Measurements from ENCODE around the gene MTURN.

Gene MTURN

DNA sequence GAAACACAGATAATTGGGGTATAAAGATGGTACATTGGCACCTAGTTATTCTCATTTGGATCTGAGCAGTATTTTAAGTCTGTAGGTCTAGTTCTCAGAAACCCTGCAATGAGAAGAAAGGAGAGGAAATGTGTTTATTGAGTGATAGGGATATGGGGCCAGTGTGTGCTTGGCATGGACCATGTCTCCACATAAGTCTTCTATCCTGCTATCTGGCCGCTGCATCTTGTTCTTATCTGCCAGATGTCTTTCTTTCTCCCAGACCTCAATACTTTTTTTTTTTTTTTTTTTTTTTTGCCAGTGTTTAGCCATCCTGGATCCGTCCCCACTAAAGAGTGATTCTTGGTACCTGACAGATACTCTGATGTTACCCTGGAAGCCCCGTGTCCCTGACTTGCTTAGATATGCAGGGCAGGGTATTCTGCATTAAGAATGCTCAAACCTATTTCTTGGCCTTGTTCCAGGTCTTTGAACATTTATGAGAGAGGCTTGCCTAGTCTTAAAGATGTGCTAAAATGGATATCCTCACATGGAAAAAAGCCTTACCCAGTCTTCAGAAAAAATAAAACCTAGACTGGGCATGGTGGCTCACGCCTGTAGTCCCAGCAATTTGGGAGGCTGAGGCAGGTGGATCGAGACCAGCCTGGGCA lies 10.0 kb downstream of the MTURN start:
- peaks cover 6% of the 10 kb centered on the region; the same call in 1 of the 2 replicates for H3K4me1 ChIP-seq (ENCODE audit: insufficient read depth, low read length)
- H3K36me3 ChIP-seq (ENCODE audit: insufficient read depth, low read length), result no peaks in the 10 kb centered on the region; the same call in 1 of the 2 replicates
- H3K9me3 ChIP-seq (ENCODE audit: control insufficient read depth, insufficient read depth, low read length), result no peaks in the 10 kb centered on the region
- H3K9ac ChIP-seq (ENCODE audit: low read depth, low read length), result no peak overlapping the region

DNA sequence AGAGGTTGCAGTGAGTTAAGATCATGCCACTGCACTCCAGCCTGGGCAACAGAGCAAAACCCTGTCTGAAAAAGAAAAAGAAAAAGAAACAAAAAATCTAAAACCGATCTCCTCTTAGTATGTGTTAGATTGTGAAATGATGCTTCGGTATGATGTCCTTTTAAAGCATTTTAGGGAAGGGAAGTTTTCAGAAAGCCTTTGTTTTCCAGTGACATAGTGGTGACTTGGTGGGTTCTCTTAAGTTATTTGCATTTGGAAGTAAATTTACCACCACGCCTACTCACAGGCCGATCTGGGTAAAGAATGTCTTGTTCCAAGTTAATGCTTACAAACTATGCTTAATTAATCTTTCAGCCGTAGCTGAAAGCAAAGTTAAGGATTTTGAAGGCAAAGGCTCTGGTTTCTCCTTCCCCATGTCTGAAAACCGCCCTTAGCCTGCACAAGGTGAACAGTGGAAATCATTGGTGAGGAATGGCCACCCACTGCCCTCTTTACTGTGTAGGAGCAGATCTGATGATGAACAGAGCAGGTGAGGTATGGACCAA lies 10.7 kb downstream of the MTURN start:
- Histone ChIP-seq H3K4me1 (ENCODE audit: insufficient read depth, low read length) (peaks cover 6% of the 10 kb centered on the region; the same call in 1 of the 2 replicates), H3K9ac (ENCODE audit: low read depth, low read length) (no peak overlapping the region), H3K9me3 (ENCODE audit: control insufficient read depth, insufficient read depth, low read length) (no peaks in the 10 kb centered on the region), H3K36me3 (ENCODE audit: insufficient read depth, low read length) (no peaks in the 10 kb centered on the region; the same call in 1 of the 2 replicates)

DNA sequence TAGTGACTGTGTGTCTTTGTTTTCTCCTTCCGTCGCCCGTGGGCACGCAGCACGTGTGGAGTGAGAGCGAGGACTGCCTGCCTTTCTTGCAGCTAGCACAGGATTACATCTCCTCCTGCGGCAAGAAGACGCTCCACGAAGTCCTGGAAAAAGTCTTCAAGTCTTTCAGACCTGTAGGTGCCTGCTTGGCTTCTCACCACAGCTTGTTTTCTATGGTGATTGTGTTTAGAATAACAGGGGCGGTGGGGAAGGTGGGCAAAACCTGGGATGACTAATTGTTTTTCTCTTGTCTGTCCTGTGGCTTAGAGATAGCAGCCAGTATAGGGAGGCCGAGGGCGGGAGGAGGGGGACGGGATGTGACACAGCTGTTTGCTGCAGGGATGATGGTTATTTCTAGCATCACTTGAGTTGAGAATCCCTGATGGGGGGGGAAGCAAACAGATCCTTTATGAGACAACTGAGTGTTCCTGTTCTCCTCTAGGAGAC lies 11.4 kb downstream of the MTURN start:
- H3K9ac ChIP-seq (ENCODE audit: low read depth, low read length), result no peak overlapping the region
- peaks cover 6% of the 10 kb centered on the region; the same call in 1 of the 2 replicates for H3K4me1 ChIP-seq (ENCODE audit: insufficient read depth, low read length)
- H3K36me3 ChIP-seq (ENCODE audit: insufficient read depth, low read length), result no peaks in the 10 kb centered on the region; the same call in 1 of the 2 replicates
- no peaks in the 10 kb centered on the region for H3K9me3 ChIP-seq (ENCODE audit: control insufficient read depth, insufficient read depth, low read length)

DNA sequence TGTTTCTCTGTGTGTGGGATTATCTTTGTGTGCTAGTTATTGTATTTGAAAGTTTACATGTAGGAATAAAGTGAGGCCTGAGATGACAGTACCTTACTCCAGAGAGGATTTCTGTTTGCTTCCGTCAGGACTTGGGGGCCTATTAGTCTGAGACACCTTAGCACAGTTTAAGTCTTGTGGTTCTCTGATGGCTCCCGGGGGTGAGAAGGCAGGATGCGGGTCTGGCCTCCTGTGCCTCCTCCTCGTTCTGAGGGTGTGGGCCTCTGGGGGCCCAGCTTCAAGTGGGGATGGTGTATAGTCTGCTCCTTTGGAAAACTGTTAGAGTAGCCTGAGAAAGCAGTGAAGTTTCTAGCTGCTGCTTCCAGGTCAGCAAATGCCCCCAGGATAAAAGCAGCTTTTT lies 12.4 kb downstream of the MTURN start:
- no peak overlapping the region for H3K9ac ChIP-seq (ENCODE audit: low read depth, low read length)
- peaks cover 6% of the 10 kb centered on the region; the same call in 1 of the 2 replicates for H3K4me1 ChIP-seq (ENCODE audit: insufficient read depth, low read length)
- no peaks in the 10 kb centered on the region; the same call in 1 of the 2 replicates for H3K36me3 ChIP-seq (ENCODE audit: insufficient read depth, low read length)
- H3K9me3 ChIP-seq (ENCODE audit: control insufficient read depth, insufficient read depth, low read length), result no peaks in the 10 kb centered on the region

DNA sequence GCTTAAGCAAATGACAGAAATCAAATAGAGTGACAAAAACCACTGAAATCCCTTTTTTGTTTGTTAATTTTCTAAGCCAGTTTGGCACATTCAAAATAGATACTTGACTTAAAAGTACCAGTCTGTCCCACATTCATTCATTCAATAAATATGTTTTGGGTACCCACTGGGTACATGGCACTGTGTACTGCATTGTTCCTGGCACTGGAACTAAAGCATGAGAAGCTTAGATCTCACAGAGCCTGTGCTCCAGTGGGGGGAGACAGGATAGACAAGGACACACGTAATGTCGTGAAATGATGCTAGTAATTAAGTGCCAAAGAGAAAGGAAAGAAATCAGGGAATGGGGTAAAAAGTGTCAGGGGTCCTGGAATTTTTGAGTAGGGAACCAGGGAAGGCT lies 13.0 kb downstream of the MTURN start:
- no peak overlapping the region for H3K9ac ChIP-seq (ENCODE audit: low read depth, low read length)
- H3K4me1 ChIP-seq (ENCODE audit: insufficient read depth, low read length), result peaks cover 6% of the 10 kb centered on the region; the same call in 1 of the 2 replicates
- H3K9me3 ChIP-seq (ENCODE audit: control insufficient read depth, insufficient read depth, low read length), result no peaks in the 10 kb centered on the region
- no peaks in the 10 kb centered on the region; the same call in 1 of the 2 replicates for H3K36me3 ChIP-seq (ENCODE audit: insufficient read depth, low read length)

DNA sequence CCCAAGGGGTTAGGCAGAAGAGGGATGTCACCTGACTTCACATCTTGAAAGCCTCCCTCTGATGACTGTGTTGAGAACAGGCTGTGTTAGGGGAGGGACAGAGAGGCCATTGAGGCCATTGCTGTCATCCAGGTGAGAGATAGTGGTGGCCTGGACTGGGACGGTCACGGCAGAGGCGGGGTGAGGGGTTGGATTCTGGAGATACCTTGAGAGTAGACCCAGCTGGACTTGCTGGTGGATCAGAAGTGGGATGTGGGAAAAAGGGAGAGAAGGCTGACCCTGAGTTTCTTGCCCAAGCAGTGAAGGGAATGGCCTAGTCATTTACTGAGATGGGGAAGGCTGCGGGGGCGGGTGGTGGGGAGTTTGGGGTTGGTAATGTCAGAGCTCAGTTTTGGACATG lies 13.6 kb downstream of the MTURN start:
- H3K9me3 ChIP-seq (ENCODE audit: control insufficient read depth, insufficient read depth, low read length), result no peaks in the 10 kb centered on the region
- H3K9ac ChIP-seq (ENCODE audit: low read depth, low read length), result no peak overlapping the region
- no peaks in the 10 kb centered on the region; the same call in 1 of the 2 replicates for H3K36me3 ChIP-seq (ENCODE audit: insufficient read depth, low read length)
- peaks cover 6% of the 10 kb centered on the region; the same call in 1 of the 2 replicates for H3K4me1 ChIP-seq (ENCODE audit: insufficient read depth, low read length)

DNA sequence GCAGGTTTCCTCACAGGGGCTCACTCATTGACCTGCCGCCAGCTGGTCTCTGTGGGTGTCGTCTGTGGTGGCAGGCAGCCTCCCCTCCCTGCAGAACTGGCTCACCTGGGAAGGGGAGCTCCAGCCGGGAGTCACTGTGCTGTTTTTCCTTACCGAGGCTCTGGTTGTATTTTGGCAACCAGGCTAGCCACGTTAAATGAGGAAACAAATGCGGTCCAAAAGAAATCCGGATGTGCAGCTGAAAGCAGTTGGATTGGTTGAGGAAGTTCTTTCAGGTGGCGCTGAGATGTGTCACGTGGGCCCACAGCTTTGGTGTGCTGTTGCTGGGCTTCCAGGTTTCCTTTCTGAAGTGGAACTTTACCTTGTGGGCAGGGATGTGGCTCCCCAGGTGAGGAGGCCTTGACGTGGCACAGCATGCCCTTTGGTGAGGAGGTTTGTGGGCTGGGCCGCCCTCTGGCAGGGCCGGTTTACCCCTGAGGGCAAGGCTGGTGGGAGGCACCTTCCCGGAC lies 14.2 kb downstream of the MTURN start:
- Histone ChIP-seq H3K9me3 (ENCODE audit: control insufficient read depth, insufficient read depth, low read length) (no peaks in the 10 kb centered on the region), H3K36me3 (ENCODE audit: insufficient read depth, low read length) (no peaks in the 10 kb centered on the region; the same call in 1 of the 2 replicates), H3K9ac (ENCODE audit: low read depth, low read length) (no peak overlapping the region), H3K4me1 (ENCODE audit: insufficient read depth, low read length) (peaks cover 6% of the 10 kb centered on the region; the same call in 1 of the 2 replicates)

DNA sequence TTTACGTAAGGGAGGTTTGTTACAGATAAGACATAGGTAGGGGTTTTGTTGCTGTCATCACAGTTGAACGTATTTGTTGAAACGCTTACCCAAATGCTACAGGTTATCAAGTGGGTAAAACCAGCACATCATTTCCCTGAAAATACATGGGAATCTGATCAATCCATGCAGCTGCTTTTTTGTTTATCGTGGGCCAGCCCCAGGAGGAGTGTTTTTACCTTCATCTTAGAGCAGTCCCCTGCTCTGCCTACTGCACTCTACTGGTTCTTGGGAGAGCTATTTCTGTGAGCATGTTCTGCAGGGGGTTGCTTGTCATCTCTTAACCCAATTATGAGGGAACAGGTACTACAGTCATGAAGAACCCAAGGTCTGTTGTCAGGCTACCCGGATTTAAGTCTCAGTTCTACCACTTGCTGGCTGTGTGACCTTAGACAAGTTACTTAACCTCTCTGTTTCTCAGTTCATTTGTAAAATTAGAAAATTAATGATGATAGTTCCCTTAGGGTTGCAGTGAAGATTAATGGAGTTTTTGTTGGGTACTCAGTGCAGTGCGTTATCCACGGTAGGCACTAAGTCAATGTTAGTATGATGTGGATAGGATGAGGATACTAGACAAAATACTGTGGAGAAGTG lies 15.0 kb downstream of the MTURN start:
- Histone ChIP-seq H3K9me3 (ENCODE audit: control insufficient read depth, insufficient read depth, low read length) (no peaks in the 10 kb centered on the region), H3K9ac (ENCODE audit: low read depth, low read length) (no peak overlapping the region), H3K36me3 (ENCODE audit: insufficient read depth, low read length) (no peaks in the 10 kb centered on the region), H3K4me1 (ENCODE audit: insufficient read depth, low read length) (peaks cover 6% of the 10 kb centered on the region; the same call in 1 of the 2 replicates)

DNA sequence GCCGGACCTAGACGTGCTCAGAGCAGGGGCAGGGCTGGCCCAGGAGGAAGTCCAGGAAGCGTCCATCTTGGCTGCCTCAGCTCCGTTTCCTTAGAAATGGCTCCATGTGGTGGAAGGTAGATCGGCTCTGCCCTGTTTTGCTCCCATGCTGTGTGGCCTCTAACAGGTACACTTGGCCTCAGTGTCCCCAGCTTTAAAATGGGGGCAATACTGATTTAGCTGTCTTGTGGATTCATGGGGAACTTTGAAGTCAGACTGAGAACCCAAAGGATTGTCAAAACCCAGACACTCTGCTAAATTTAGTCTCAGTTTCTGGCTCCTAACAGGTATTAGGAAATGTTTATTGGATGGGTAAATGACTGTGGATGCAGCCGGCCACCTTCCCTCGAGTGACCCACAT lies 15.9 kb downstream of the MTURN start:
- H3K9me3 ChIP-seq (ENCODE audit: control insufficient read depth, insufficient read depth, low read length), result no peaks in the 10 kb centered on the region
- H3K4me1 ChIP-seq (ENCODE audit: insufficient read depth, low read length), result peaks cover 7% of the 10 kb centered on the region; the same call in 1 of the 2 replicates
- no peaks in the 10 kb centered on the region for H3K36me3 ChIP-seq (ENCODE audit: insufficient read depth, low read length)
- no peak overlapping the region for H3K9ac ChIP-seq (ENCODE audit: low read depth, low read length)

DNA sequence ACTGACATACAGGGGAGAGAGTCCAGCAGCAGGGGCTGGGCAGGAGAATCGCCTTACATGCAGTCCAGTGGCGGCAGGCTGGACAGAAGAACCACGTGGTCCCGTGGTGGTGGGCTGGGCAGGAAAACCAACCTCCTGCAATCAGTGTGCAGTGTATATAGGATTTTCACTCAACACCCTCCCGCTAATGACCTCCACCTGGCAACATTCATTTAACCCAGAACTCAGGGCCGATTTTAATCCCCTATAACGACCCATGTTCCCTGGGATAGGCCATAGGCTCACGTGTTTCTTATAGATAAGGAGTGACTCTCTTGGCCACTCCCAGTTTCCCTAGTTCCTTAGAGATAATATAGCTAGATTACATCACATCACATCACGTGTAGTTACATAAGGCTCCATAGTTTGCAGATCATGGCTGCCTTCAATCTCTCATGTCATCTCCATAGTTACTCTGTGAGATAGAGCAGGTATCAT lies 19.4 kb downstream of the MTURN start:
- Histone ChIP-seq H3K36me3 (ENCODE audit: insufficient read depth, low read length) (no peaks in the 10 kb centered on the region), H3K9me3 (ENCODE audit: control insufficient read depth, insufficient read depth, low read length) (no peaks in the 10 kb centered on the region), H3K4me1 (ENCODE audit: insufficient read depth, low read length) (peaks cover 20% of the 10 kb centered on the region), H3K9ac (ENCODE audit: low read depth, low read length) (no peak overlapping the region)

DNA sequence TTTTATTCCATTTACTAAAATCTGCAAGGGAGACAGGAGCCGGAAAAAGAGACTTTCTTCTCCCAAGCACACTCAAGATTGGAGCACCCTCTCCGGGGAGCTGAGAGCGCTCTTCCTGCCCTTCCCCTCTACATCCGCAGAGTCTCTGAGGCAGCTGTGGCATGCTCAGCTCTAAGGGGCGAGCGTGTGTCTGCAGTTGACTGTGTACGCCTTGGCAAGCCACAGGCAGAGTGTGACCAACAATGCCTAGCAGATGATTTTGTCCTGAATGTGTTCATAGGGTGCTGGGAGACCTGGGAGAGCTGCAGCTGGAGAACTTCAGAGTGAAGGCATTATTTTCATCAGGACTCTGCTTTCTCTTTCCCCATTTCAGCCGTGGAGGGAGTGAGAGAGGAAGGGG lies 20.7 kb downstream of the MTURN start:
- Histone ChIP-seq H3K4me1 (ENCODE audit: insufficient read depth, low read length) (peaks cover 29% of the 10 kb centered on the region), H3K9me3 (ENCODE audit: control insufficient read depth, insufficient read depth, low read length) (no peaks in the 10 kb centered on the region), H3K9ac (ENCODE audit: low read depth, low read length) (no peak overlapping the region), H3K36me3 (ENCODE audit: insufficient read depth, low read length) (no peaks in the 10 kb centered on the region)

DNA sequence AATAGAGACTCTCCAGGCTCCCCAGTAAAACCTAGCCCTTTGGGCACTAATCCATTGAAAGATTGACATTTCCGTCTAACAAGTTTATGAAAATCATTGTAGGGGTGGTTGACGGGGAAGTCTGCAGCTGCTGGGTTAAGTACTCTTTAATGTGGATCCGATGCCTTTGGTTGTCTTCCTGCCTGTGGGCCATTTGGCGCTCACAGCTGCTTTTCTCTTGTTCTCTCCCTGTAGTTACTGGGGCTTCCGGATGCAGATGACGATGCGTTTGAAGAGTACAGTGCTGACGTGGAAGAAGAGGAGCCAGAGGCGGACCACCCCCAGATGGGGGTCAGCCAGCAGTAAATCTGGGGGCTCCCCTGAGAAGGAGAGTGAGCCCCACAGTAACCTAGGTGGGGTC lies 22.4 kb downstream of the MTURN start:
- Histone ChIP-seq H3K36me3 (ENCODE audit: insufficient read depth, low read length) (no peaks in the 10 kb centered on the region), H3K9ac (ENCODE audit: low read depth, low read length) (no peak overlapping the region), H3K4me1 (ENCODE audit: insufficient read depth, low read length) (peaks cover 38% of the 10 kb centered on the region)

DNA sequence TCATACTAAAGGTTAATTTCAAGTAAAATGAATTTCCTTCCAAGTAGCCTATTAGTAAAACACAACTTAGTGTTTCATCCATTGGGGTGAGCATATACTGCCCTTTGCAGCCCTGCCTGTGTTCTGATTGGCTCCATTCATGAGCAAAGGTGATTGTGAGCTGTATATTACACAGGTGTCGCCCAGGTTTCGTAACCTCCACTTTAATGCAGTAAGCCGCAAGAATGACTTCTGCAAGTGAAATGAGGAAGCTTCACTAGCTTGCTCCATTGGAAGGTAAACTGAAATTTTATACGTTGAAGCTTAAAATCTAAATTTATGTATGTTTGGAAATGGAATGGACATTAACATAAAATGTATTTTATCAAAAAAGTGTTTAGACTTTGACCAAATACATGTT lies 24.4 kb downstream of the MTURN start:
- H3K36me3 ChIP-seq (ENCODE audit: insufficient read depth, low read length), result no peaks in the 10 kb centered on the region
- no peaks in the 10 kb centered on the region for H3K9me3 ChIP-seq (ENCODE audit: control insufficient read depth, insufficient read depth, low read length)
- no peak overlapping the region for H3K9ac ChIP-seq (ENCODE audit: low read depth, low read length)
- peaks cover 56% of the 10 kb centered on the region for H3K4me1 ChIP-seq (ENCODE audit: insufficient read depth, low read length)

More for the DNA sequence above, 22.4 kb downstream of the MTURN start:
- no peaks in the 10 kb centered on the region for H3K9me3 ChIP-seq (ENCODE audit: control insufficient read depth, insufficient read depth, low read length)

DNA sequence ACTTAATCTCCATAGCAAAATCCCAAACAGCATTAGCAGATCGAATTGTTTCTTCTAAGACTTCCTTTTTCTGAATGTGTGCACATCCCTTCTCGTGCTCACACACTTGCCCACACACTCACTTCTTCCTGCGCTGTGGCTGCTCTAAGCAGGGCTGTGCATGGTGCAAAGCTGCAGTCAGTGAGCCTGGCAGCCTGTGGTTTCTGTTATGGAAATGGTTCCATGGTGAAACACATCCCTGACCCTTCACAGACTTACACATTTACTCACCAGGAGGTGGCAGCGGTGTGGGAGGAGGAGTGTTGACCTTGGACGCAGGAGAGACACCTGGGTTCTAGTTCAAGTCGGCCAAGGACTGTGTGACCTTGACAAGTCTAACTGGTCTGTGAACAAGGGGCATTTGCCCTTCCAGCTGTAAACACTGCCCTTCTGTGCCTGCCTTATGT lies 24.9 kb downstream of the MTURN start:
- no peaks in the 10 kb centered on the region for H3K9me3 ChIP-seq (ENCODE audit: control insufficient read depth, insufficient read depth, low read length)
- no peak overlapping the region for H3K9ac ChIP-seq (ENCODE audit: low read depth, low read length)
- peaks cover 59% of the 10 kb centered on the region for H3K4me1 ChIP-seq (ENCODE audit: insufficient read depth, low read length)
- no peaks in the 10 kb centered on the region for H3K36me3 ChIP-seq (ENCODE audit: insufficient read depth, low read length)

All from ES-I3 (cell line).